Upper lobe of left lung (tissue), 6 donors: ENCODE data around the gene ZNF524. TPM values are rescaled to one million over a fixed set of nuclear protein-coding genes. Genes with fewer than 3 reads are reported as not detected.

Source experiments
- ATAC-seq, 2 donors: fragments of 200-7000 bp; cut with Tn5 transposase; one replicate each; pipeline ENCODE4 v1.9.1; 2022; ENCODE audit warnings: mild to moderate bottlenecking in 2 of 2, moderate library complexity in 2 of 2; ENCODE audit not compliant: low FRiP score in 2 of 2
- DNase-seq, 2 donors: peaks; one replicate each; pipeline ENCODE4 v3.0.0-alpha.2; 2019 to 2020
- H3K27ac ChIP-seq, 4 donors: fragments of 200-600 bp; sonication (generic); one replicate each; pipeline ENCODE4 v1.5.1; 2016 to 2019
- H3K27me3 ChIP-seq, 4 donors: fragments of 200-600 bp; sonication (generic); one replicate each; pipeline ENCODE4 v1.5.1; 2017 to 2019
- H3K36me3 ChIP-seq, 4 donors: fragments of 200-600 bp; sonication (generic); one replicate each; pipeline ENCODE4 v1.5.1; 2016 to 2019
- H3K4me1 ChIP-seq, 4 donors: fragments of 200-600 bp; sonication (generic); one replicate each; pipeline ENCODE4 v1.5.1; 2018 to 2019
- H3K4me3 ChIP-seq, 4 donors: fragments of 200-600 bp; sonication (generic); one replicate each; pipeline ENCODE4 v1.5.1; 2017 to 2019; ENCODE audit warnings: mild to moderate bottlenecking in 2 of 4, moderate library complexity in 1 of 4
- H3K9me3 ChIP-seq, 4 donors: fragments of 200-600 bp; sonication (generic); one replicate each; pipeline ENCODE4 v1.5.1; 2018 to 2019
- CTCF ChIP-seq, 6 experiments: fragments of 450-650 bp in 4 of 6; fragments of 200-600 bp in 2 of 6; sonication (generic) in 2 of 6; IDR thresholded peaks; one replicate each; pipeline ENCODE4 v1.5.1; 2016 to 2019; ENCODE audit warnings: antibody characterized with exemption in 6 of 6
- EP300 ChIP-seq, 4 donors: sonication (generic); formaldehyde crosslinking; IDR thresholded peaks; one replicate each; pipeline ENCODE4 v1.5.1; 2017; ENCODE audit warnings: antibody characterized with exemption in 4 of 4, control low read depth in 2 of 4
- POLR2A ChIP-seq, 4 donors: fragments of 450-650 bp; IDR thresholded peaks; one replicate each; pipeline ENCODE4 v1.5.1; 2016 to 2017; ENCODE audit warnings: antibody characterized with exemption in 4 of 4, mild to moderate bottlenecking in 2 of 4
- POLR2AphosphoS5 ChIP-seq, 2 donors: sonication (generic); formaldehyde crosslinking; IDR thresholded peaks; one replicate each; pipeline ENCODE4 v1.5.1; 2017; ENCODE audit warnings: antibody characterized with exemption in 2 of 2
- WGBS, 2 donors: methylation state at CpG; one replicate each; pipeline ENCODE4 v1.1.5; 2017 to 2018; 5-methylcytosine and 5-hydroxymethylcytosine counted together
- total RNA-seq, 6 donors: library from RNA; depleted of rRNA in 4 of 6; stranded (reverse); fragments of >200 nt in 4 of 6; gene quantifications; one replicate each; pipeline versions ENCODE4 v1.1.0 to v1.2.1, GENCODE V29; 2016 to 2021
- donor health status: DM: no; HTN: no; CAD: no; lungs with moderate emphysema.
- donor health status: DM: no; HTN: yes; CAD: no; lungs with severe emphysema.

The ZNF524 gene
- total RNA-seq, 6 donors from 2014 or later: 19.9 to 58.7 (median 34.9) TPM

DNA sequence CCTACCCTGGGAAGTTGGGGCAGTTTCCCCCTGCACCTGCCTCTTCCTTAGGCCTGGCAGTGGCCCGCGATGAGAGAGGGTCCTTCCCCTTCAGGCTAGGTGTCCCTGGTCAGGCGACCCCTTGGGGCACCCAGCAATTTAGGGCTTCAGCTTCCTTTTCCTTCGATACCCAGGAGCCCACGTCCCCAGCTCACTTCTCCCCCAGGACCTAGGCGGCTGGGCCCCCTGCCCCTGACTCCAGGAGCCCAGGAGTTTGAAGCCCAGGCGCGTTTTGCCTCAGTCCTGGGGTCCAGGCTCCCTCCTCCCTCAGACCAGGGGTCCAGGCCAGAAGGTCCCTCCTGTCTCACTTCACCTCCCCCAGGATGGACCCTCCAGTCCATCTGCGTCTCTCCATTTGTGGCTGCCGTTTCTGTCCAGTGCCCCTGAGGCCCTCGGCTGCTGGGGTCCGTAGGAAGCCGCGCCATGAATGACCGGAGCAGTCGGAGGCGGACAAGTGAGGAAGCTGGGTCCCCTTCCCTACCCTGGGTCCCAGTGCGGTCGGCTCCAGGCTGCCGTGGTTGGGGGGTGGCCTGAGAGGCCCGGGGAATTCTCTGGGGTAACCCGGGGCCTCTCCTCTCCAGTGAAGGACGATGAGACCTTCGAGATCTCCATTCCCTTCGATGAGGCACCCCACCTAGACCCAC, 48.6 kb downstream of the ZNF524 start:
- H3K4me1 ChIP-seq: peaks cover 33 to 58% (median 39%) of the 10 kb centered on the region in 4 donors
- 5 to 46% methylated on average over 4 to 15 of the region's 25 CpGs for WGBS, 2 donors
- DNase-seq: no peak
- H3K36me3 ChIP-seq: peaks cover 5 to 24% (median 8%) of the 10 kb centered on the region in 4 donors
- H3K9me3 ChIP-seq: no peaks in the 10 kb centered on the region
- H3K27ac ChIP-seq: peak overlapping the region; percentile 57 to 89 (median 85)
- no peak for TF ChIP-seq POLR2A (IDR thresholded peaks at IDR 0.05)
- no peak for TF ChIP-seq EP300 (IDR thresholded peaks at IDR 0.05)
- no peak for TF ChIP-seq CTCF (IDR thresholded peaks at IDR 0.05)
- no peak for TF ChIP-seq POLR2AphosphoS5 (IDR thresholded peaks at IDR 0.05)
- no peaks in the 10 kb centered on the region for H3K27me3 ChIP-seq
- H3K4me3 ChIP-seq: peak overlapping the region; percentile 52 to 96 (median 84)
- ATAC-seq: no peak

DNA sequence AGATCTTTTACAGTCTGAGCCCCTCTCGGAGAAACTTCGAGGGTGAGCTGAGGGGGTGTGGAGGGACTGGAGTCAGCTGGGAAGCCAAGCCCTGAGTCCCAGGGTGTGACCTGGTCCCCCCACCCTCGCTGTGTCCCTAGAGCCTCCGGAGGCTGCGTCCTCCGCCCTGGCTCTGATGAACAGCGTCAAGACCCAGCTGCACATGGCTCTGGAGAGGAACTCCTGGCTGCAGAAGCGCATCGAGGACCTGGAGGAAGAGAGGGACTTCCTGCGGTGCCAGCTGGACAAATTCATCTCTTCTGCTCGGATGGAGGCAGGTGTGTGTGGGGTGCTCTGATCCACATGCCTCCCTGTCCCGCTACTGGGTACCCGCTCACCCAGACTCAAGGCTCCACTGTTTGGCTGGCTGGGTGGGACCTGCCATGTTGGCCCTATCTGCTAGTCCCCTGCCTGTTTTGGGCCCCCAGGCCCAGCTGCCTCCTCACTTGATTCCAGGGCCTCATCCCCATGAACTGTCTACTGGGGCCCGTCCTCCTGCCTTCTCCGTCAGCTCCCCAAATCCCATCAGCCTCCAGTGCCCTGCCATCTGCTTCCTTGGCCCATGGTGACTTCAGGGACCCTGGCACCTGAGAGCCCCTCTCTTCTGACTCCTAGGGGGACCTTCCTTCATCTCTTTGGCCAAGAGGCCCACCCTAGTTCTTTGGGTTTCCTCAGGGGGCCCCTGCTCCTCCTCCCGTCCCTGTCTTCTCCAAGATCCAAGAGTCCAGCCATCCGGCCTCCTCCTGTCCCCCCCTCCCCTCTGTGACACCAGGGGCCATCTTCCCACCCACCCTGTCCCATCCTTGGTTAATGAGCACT, 49.4 kb downstream of the ZNF524 start:
- WGBS, 2 donors: 85 to 98% methylated on average over 4 to 17 of the region's 17 CpGs
- TF ChIP-seq CTCF (IDR thresholded peaks at IDR 0.05): no peak
- no peak for TF ChIP-seq POLR2A (IDR thresholded peaks at IDR 0.05)
- no peak for TF ChIP-seq POLR2AphosphoS5 (IDR thresholded peaks at IDR 0.05)
- TF ChIP-seq EP300 (IDR thresholded peaks at IDR 0.05): no peak
- H3K9me3 ChIP-seq: no peaks in the 10 kb centered on the region
- H3K4me1 ChIP-seq: peaks cover 28 to 50% (median 32%) of the 10 kb centered on the region in 4 donors
- DNase-seq: no peak
- ATAC-seq: no peak
- peaks cover 5 to 24% (median 8%) of the 10 kb centered on the region in 4 donors for H3K36me3 ChIP-seq
- peak overlapping the region in 3 of 4 donors; percentile 83 to 96 (median 85) for H3K4me3 ChIP-seq
- H3K27ac ChIP-seq: peak overlapping the region; percentile 57 to 89 (median 85)
- no peaks in the 10 kb centered on the region for H3K27me3 ChIP-seq

DNA sequence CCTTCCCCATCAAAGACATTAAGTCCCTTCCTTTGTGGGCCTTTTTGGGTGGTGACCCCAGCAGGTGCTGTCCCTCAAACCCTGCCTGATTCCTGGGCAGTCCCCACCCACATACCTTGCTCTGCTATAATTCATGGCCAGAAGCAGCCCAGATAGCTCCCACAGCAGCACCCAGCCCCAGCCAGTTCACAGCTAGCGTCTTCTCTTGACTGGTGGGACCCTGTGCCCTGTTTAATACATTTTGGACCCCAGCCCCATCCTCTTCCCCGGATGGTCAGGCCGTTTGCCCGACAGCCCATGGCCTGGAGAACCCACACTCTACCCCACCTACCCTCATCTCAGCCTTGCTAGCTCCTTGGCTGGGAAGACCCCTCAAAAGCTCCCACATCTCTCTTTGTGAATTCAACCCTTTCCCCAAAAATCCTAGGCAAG, 50.1 kb downstream of the ZNF524 start:
- H3K36me3 ChIP-seq: peaks cover 1 to 18% (median 2%) of the 10 kb centered on the region in 4 donors
- no peak overlapping the region for H3K27ac ChIP-seq
- no peak overlapping the region for H3K4me3 ChIP-seq
- WGBS, 2 donors: 93 to 98% methylated on average over 4 of the region's 4 CpGs
- peaks cover 24 to 44% (median 29%) of the 10 kb centered on the region in 4 donors for H3K4me1 ChIP-seq
- no peak for ATAC-seq
- H3K27me3 ChIP-seq: no peaks in the 10 kb centered on the region
- no peak for DNase-seq
- H3K9me3 ChIP-seq: no peaks in the 10 kb centered on the region
- no peak for TF ChIP-seq EP300 (IDR thresholded peaks at IDR 0.05)
- no peak for TF ChIP-seq POLR2AphosphoS5 (IDR thresholded peaks at IDR 0.05)
- TF ChIP-seq POLR2A (IDR thresholded peaks at IDR 0.05): no peak
- TF ChIP-seq CTCF (IDR thresholded peaks at IDR 0.05): no peak

DNA sequence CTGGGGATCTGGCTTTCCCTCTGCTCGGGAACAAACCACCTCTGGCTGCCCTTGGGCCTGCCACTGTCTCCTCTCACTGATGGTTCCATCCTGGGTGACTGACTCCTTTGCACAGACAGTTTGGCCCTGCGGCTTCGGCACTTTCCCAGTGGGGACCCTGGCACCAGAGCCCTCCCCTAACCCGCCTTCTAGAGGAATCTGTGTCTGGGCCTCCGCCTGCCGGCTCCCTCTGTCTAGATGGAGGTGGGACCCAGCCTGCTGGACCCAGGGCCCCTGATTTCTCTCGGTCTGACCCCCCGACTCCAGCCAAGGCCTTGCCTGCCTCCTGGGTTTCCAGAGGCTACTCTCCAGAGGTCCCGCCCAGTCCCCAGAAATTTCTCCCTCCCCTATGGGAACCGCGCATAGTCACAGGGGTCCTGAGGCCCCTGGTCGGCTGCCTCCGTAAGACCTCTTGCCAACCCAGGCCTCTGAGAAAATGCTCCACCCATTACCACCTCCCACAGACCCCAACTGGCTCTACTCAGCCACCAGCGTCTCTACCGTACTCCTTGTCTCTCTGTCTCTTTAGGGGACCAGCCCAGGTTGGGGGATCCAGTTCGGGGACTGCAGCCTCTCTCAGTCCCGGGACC, 50.6 kb downstream of the ZNF524 start:
- DNase-seq (no peak), ATAC-seq (no peak)
- H3K4me1 ChIP-seq: peaks cover 26 to 46% (median 31%) of the 10 kb centered on the region in 4 donors
- H3K36me3 ChIP-seq: peaks cover 0 to 12% (median 0%) of the 10 kb centered on the region in 4 donors
- 91 to 95% methylated on average over 11 to 17 of the region's 17 CpGs for WGBS, 2 donors
- TF ChIP-seq POLR2AphosphoS5 (IDR thresholded peaks at IDR 0.05) (no peak), POLR2A (IDR thresholded peaks at IDR 0.05) (no peak), EP300 (IDR thresholded peaks at IDR 0.05) (no peak), CTCF (IDR thresholded peaks at IDR 0.05) (no peak)
- H3K9me3 ChIP-seq: no peaks in the 10 kb centered on the region
- no peak overlapping the region for H3K27ac ChIP-seq
- no peak overlapping the region for H3K4me3 ChIP-seq
- H3K27me3 ChIP-seq: no peaks in the 10 kb centered on the region
